Memory B cell (primary cell): Measurements from ENCODE around the gene PARP12.

Experiments used
- ATAC-seq: fragments of 150-1000 bp; cut with Tn5 transposase; 2 replicates; pipeline ENCODE4 v1.10.0; 2021; ENCODE audit warnings: low read depth, mild to moderate bottlenecking, moderate library complexity
- DNase-seq, 2 donors: peaks; one replicate each; pipeline ENCODE4 v3.0.0; 2022; ENCODE audit warnings: low spot score in 2 of 2
- H3K27ac Mint-ChIP-seq: one replicate; pipeline ENCODE4 v1.8.0; 2022; ENCODE audit warnings: mild to moderate bottlenecking, moderate library complexity, mixed read lengths
- H3K27me3 Mint-ChIP-seq: one replicate; pipeline ENCODE4 v1.8.0; 2022; ENCODE audit warnings: mixed read lengths
- H3K36me3 Mint-ChIP-seq: one replicate; pipeline ENCODE4 v1.8.0; 2022; ENCODE audit warnings: mild to moderate bottlenecking, mixed read lengths
- H3K4me1 Mint-ChIP-seq: one replicate; pipeline ENCODE4 v1.8.0; 2022; ENCODE audit warnings: mixed read lengths
- H3K4me3 Mint-ChIP-seq: one replicate; pipeline ENCODE4 v1.8.0; 2022; ENCODE audit warnings: mild to moderate bottlenecking, moderate library complexity, mixed read lengths
- H3K9me3 Mint-ChIP-seq: one replicate; pipeline ENCODE4 v1.8.0; 2022; ENCODE audit warnings: mixed read lengths

The PARP12 gene

GRCh38 chr7:139993169-139993568 is 69.6 kb downstream of the PARP12 start:
- DNase-seq, result no peak
- no peaks in the 10 kb centered on the region for H3K36me3 Mint-ChIP-seq
- H3K27ac Mint-ChIP-seq, result no peak overlapping the region
- H3K9me3 Mint-ChIP-seq, result no peaks in the 10 kb centered on the region
- no peaks in the 10 kb centered on the region for H3K27me3 Mint-ChIP-seq
- peaks cover 12% of the 10 kb centered on the region for H3K4me1 Mint-ChIP-seq
- no peak overlapping the region for H3K4me3 Mint-ChIP-seq
- no peak for ATAC-seq

DNA sequence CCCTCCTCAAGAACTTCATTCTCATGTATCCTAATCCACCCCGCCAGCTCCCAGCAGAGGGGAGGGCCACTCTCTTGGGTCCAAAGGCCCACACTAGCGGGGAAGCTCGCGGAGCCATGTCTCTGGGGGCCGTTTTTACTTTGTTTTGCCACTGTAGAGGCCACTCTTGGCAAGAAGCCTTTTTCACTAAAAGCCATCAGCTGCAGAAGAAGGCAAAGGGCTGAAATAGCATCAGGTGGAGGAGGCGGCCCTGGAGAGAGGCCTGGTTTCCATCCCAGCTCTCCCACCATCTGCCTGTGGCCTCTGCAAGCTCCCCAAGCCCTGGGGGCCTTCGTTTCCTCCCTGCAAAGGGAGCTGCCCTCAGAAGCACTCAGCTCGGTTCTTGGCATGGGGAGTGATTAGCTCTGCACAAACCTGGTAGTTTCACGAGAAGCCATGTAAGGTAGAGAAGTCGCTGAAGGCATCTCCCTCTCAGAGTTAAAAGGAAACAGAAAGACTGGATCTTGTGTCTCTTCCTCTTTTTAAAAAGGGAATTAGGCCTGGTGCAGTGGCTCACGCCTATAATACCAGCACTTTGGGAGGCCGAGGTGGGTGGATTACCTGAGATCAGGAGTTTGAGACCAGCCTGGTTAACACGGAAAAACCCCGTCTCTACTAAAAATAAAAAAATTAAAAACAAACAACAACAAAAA is 70.3 kb downstream of the PARP12 start:
- DNase-seq, result no peak
- no peak for ATAC-seq
- Mint-ChIP-seq H3K27ac (no peak overlapping the region), H3K4me1 (peaks cover 12% of the 10 kb centered on the region), H3K27me3 (no peaks in the 10 kb centered on the region), H3K9me3 (no peaks in the 10 kb centered on the region), H3K36me3 (no peaks in the 10 kb centered on the region), H3K4me3 (no peak overlapping the region)

- ATAC-seq (no peak), DNase-seq (no peak)
- H3K9me3 Mint-ChIP-seq, result no peaks in the 10 kb centered on the region
- peaks cover 12% of the 10 kb centered on the region for H3K4me1 Mint-ChIP-seq
- no peak overlapping the region for H3K4me3 Mint-ChIP-seq
- H3K27me3 Mint-ChIP-seq, result no peaks in the 10 kb centered on the region
- no peaks in the 10 kb centered on the region for H3K36me3 Mint-ChIP-seq
- H3K27ac Mint-ChIP-seq, result no peak overlapping the region
Measured at GRCh38 chr7:139991911-139992310, 70.8 kb downstream of the PARP12 start.

- DNase-seq, result no peak
- H3K36me3 Mint-ChIP-seq, result no peaks in the 10 kb centered on the region
- no peak for ATAC-seq
- H3K27ac Mint-ChIP-seq, result no peak overlapping the region
- H3K4me3 Mint-ChIP-seq, result no peak overlapping the region
- H3K9me3 Mint-ChIP-seq, result no peaks in the 10 kb centered on the region
- no peaks in the 10 kb centered on the region for H3K27me3 Mint-ChIP-seq
- peaks cover 12% of the 10 kb centered on the region for H3K4me1 Mint-ChIP-seq
Measured at GRCh38 chr7:139991269-139991666, 71.5 kb downstream of the PARP12 start.

- Mint-ChIP-seq H3K9me3 (no peaks in the 10 kb centered on the region), H3K4me3 (no peak overlapping the region), H3K36me3 (no peaks in the 10 kb centered on the region), H3K27ac (no peak overlapping the region), H3K4me1 (peaks cover 12% of the 10 kb centered on the region), H3K27me3 (no peaks in the 10 kb centered on the region)
- ATAC-seq (no peak), DNase-seq (no peak)
Measured at GRCh38 chr7:139990571-139991268, 72.0 kb downstream of the PARP12 start.

GRCh38 chr7:139990142-139990535 is 72.6 kb downstream of the PARP12 start:
- no peaks in the 10 kb centered on the region for H3K9me3 Mint-ChIP-seq
- no peak overlapping the region for H3K27ac Mint-ChIP-seq
- H3K4me3 Mint-ChIP-seq, result no peak overlapping the region
- DNase-seq (no peak), ATAC-seq (no peak)
- H3K36me3 Mint-ChIP-seq, result no peaks in the 10 kb centered on the region
- H3K4me1 Mint-ChIP-seq, result peaks cover 12% of the 10 kb centered on the region
- no peaks in the 10 kb centered on the region for H3K27me3 Mint-ChIP-seq

GRCh38 chr7:139989366-139990141 is 73.2 kb downstream of the PARP12 start:
- Mint-ChIP-seq H3K27ac (peak overlapping the region; percentile 23), H3K36me3 (no peaks in the 10 kb centered on the region), H3K9me3 (no peaks in the 10 kb centered on the region)

DNA sequence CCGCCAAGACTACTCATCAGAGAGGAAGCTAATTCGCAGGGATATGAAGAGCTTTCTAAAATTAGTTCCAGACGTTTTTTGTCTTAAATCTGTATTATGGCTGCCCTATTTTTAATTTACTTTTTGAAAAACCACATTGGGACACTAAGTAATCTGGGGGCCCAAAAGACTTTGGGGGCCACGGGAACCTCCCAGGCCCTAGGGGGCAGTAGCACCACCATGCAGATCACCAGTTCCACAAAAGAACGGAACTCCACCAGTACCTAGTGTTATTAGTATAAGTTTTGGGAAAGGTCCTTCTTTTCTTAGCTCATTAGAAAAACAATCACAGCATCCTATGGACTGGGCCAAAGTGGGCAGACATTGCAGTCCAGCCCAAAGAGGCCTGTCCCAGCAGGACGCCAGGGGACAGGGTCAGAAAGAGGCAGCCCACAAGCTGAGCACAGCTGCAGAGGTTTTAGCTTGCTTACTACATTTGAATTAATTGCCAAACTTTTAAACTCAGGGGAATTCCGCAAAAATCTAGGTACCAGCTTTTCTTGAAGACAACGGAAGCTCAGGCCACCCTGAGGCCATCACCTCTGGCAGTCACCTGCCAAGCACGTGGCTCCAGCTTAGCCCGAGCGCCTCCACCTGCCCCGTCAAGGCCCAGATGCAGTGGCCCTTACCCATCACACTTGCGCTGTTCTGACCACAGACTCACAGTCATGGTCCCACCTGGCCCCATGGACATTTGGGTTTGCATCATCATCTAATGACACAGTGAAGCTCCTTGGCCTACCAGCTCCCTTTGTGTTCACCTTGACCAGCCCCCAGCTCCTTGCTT is 74.8 kb downstream of the PARP12 start:
- no peaks in the 10 kb centered on the region for H3K36me3 Mint-ChIP-seq
- H3K9me3 Mint-ChIP-seq, result no peaks in the 10 kb centered on the region
- H3K4me1 Mint-ChIP-seq, result peaks cover 12% of the 10 kb centered on the region
- DNase-seq (no peak), ATAC-seq (no peak)
- no peak overlapping the region for H3K27ac Mint-ChIP-seq
- no peak overlapping the region for H3K4me3 Mint-ChIP-seq
- H3K27me3 Mint-ChIP-seq, result no peaks in the 10 kb centered on the region

More at GRCh38 chr7:139989366-139990141, 73.2 kb downstream of the PARP12 start:
- ATAC-seq (no peak), DNase-seq (no peak)
- H3K27me3 Mint-ChIP-seq, result no peaks in the 10 kb centered on the region
- H3K4me1 Mint-ChIP-seq, result peaks cover 12% of the 10 kb centered on the region
- no peak overlapping the region for H3K4me3 Mint-ChIP-seq

GRCh38 chr7:139985811-139986210 is 76.9 kb downstream of the PARP12 start:
- no peak overlapping the region for H3K27ac Mint-ChIP-seq

GRCh38 chr7:139984642-139985539 is 77.9 kb downstream of the PARP12 start:
- Mint-ChIP-seq H3K4me3 (no peak overlapping the region), H3K27me3 (no peaks in the 10 kb centered on the region), H3K9me3 (no peaks in the 10 kb centered on the region), H3K36me3 (no peaks in the 10 kb centered on the region), H3K27ac (no peak overlapping the region), H3K4me1 (peaks cover 13% of the 10 kb centered on the region)
- ATAC-seq (no peak), DNase-seq (no peak)

More at GRCh38 chr7:139985811-139986210, 76.9 kb downstream of the PARP12 start:
- DNase-seq (no peak), ATAC-seq (no peak)
- H3K27me3 Mint-ChIP-seq, result no peaks in the 10 kb centered on the region
- H3K4me1 Mint-ChIP-seq, result peaks cover 12% of the 10 kb centered on the region
- H3K4me3 Mint-ChIP-seq, result no peak overlapping the region
- no peaks in the 10 kb centered on the region for H3K36me3 Mint-ChIP-seq
- H3K9me3 Mint-ChIP-seq, result no peaks in the 10 kb centered on the region

DNA sequence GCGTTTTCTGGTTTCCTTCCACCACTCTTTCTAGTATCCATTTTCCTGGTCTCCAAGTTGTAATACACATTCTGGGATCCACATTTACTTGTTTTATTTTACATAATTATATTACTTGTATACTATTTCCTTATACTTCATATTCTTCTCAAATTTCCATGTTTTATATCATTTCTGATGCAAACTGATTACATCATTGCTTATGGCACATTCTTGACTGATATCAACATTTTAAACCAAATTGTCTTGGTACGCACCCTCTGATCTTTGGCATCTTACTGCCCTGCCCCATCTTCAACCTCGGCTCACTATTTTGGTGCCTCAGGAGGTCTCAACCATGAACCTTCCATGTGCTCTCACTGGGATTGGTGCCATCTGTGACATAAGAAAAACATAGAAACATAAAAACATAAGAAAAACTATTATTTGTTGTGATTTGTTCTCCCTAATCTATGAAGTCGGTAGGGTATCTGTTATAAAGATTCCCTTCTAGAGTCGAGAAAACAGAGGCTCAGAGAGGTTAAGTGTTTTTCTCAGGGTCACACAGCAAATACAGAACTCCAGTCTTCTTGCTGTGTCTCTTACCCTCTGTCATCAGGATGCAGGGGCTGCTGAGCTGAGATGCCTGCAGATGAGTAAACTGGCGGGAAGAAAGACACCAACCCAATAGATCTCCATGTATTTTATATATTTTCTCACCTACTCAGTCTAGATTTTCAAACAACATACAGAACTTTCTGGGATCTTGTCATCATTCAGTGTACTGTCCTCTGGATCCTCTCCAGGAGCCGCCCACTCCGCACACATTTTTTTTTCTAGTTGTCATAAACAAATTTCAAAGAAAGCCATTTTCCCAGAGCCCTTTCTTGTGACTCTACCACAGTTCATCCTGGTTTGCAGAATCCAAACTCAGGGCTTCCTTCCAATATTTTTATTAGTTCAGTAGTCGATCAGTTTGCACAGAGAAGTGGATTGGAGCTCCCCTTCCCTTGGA is 79.5 kb downstream of the PARP12 start:
- ATAC-seq (no peak), DNase-seq (no peak)
- no peak overlapping the region for H3K4me3 Mint-ChIP-seq
- no peak overlapping the region for H3K27ac Mint-ChIP-seq
- H3K27me3 Mint-ChIP-seq, result no peaks in the 10 kb centered on the region
- no peaks in the 10 kb centered on the region for H3K9me3 Mint-ChIP-seq
- peaks cover 4% of the 10 kb centered on the region for H3K4me1 Mint-ChIP-seq
- H3K36me3 Mint-ChIP-seq, result no peaks in the 10 kb centered on the region

- H3K9me3 Mint-ChIP-seq, result no peaks in the 10 kb centered on the region
- H3K4me3 Mint-ChIP-seq, result no peak overlapping the region
- DNase-seq, result no peak
- no peaks in the 10 kb centered on the region for H3K36me3 Mint-ChIP-seq
- H3K4me1 Mint-ChIP-seq, result peaks cover 4% of the 10 kb centered on the region
- ATAC-seq, result no peak
- no peaks in the 10 kb centered on the region for H3K27me3 Mint-ChIP-seq
- no peak overlapping the region for H3K27ac Mint-ChIP-seq
Measured at GRCh38 chr7:139981511-139981895, 81.2 kb downstream of the PARP12 start.
